GM18870 (cell line): Measurements from ENCODE around the gene EFCAB6.

Experiments used
- ATAC-seq: cut with Tn5 transposase; IDR thresholded peaks from one replicate; pipeline ENCODE4 v1.9.1; 2021; ENCODE audit warnings: moderate library complexity; ENCODE audit not compliant: unreplicated experiment

The EFCAB6 gene

GRCh38 chr22:43533656-43534428, 278.3 kb downstream of the EFCAB6 start:
- no peak for ATAC-seq

GRCh38 chr22:43533156-43533530, 279.0 kb downstream of the EFCAB6 start:
- ATAC-seq, result no peak

- ATAC-seq, result no peak
These were observed 279.6 kb downstream of the EFCAB6 start for GRCh38 chr22:43532301-43533155.

- ATAC-seq, result no peak
These were observed 280.5 kb downstream of the EFCAB6 start for GRCh38 chr22:43531651-43532050.

- ATAC-seq, result no peak
These were observed 281.5 kb downstream of the EFCAB6 start for GRCh38 chr22:43530349-43531201.

GRCh38 chr22:43529934-43530333, 282.2 kb downstream of the EFCAB6 start:
- ATAC-seq, result no peak

GRCh38 chr22:43529461-43529860, 282.6 kb downstream of the EFCAB6 start:
- ATAC-seq, result no peak

GRCh38 chr22:43528601-43529360, 283.3 kb downstream of the EFCAB6 start:
- no peak for ATAC-seq

- no peak for ATAC-seq
These were observed 285.2 kb downstream of the EFCAB6 start for GRCh38 chr22:43526946-43527345.

- no peak for ATAC-seq
These were observed 285.9 kb downstream of the EFCAB6 start for GRCh38 chr22:43526117-43526655.

- no peak for ATAC-seq
These were observed 290.4 kb downstream of the EFCAB6 start for GRCh38 chr22:43521716-43522115.

- peak; percentile 63 for ATAC-seq
These were observed 291.5 kb downstream of the EFCAB6 start for GRCh38 chr22:43520632-43521039.

- ATAC-seq, result no peak
These were observed 295.0 kb downstream of the EFCAB6 start for GRCh38 chr22:43516996-43517635.

- ATAC-seq, result no peak
These were observed 295.7 kb downstream of the EFCAB6 start for GRCh38 chr22:43516386-43516785.

GRCh38 chr22:43515902-43516301, 296.2 kb downstream of the EFCAB6 start:
- ATAC-seq, result no peak

- ATAC-seq, result no peak
These were observed 296.7 kb downstream of the EFCAB6 start for GRCh38 chr22:43515411-43515810.

- no peak for ATAC-seq
These were observed 297.5 kb downstream of the EFCAB6 start for GRCh38 chr22:43514476-43515157.

- no peak for ATAC-seq
These were observed 299.8 kb downstream of the EFCAB6 start for GRCh38 chr22:43512279-43512678.

GRCh38 chr22:43511276-43511910, 300.7 kb downstream of the EFCAB6 start:
- ATAC-seq, result no peak
